ENCODE data around the gene FAR1. TPM values are rescaled to one million over a fixed set of nuclear protein-coding genes. Genes with fewer than 3 reads are reported as not detected.

FAR1 gene
- total RNA-seq, 1 donor from 2014 or later, result 58.0 TPM

- no peak overlapping the region for H3K4me3 Mint-ChIP-seq (ENCODE audit: low read depth)
- no peaks in the 10 kb centered on the region for H3K27me3 Mint-ChIP-seq
- no peak overlapping the region for H3K27ac Mint-ChIP-seq
- H3K36me3 Mint-ChIP-seq (ENCODE audit: insufficient read depth), result peaks cover 19% of the 10 kb centered on the region
- TF ChIP-seq CTCF (IDR thresholded peaks at IDR 0.05; ENCODE audit: unreplicated experiment), result no peak
- no peaks in the 10 kb centered on the region for H3K9me3 Mint-ChIP-seq (ENCODE audit: low read depth)
- no peaks in the 10 kb centered on the region for H3K4me1 Mint-ChIP-seq (ENCODE audit: low read depth)
- no peak for DNase-seq (ENCODE audit: low spot score, unreplicated experiment)
Measured at GRCh38 chr11:13713982-13714381, 45.5 kb downstream of the FAR1 start.

GRCh38 chr11:13717331-13717730 is 48.9 kb downstream of the FAR1 start:
- Mint-ChIP-seq H3K4me3 (ENCODE audit: low read depth) (no peak overlapping the region), H3K4me1 (ENCODE audit: low read depth) (no peaks in the 10 kb centered on the region), H3K9me3 (ENCODE audit: low read depth) (no peaks in the 10 kb centered on the region), H3K27ac (no peak overlapping the region), H3K36me3 (ENCODE audit: insufficient read depth) (peaks cover 19% of the 10 kb centered on the region), H3K27me3 (no peaks in the 10 kb centered on the region)
- TF ChIP-seq CTCF (IDR thresholded peaks at IDR 0.05; ENCODE audit: unreplicated experiment), result no peak
- DNase-seq (ENCODE audit: low spot score, unreplicated experiment), result no peak

GRCh38 chr11:13718394-13718793 is 49.9 kb downstream of the FAR1 start:
- Mint-ChIP-seq H3K27ac (no peak overlapping the region), H3K4me1 (ENCODE audit: low read depth) (no peaks in the 10 kb centered on the region), H3K4me3 (ENCODE audit: low read depth) (no peak overlapping the region), H3K9me3 (ENCODE audit: low read depth) (no peaks in the 10 kb centered on the region), H3K27me3 (no peaks in the 10 kb centered on the region), H3K36me3 (ENCODE audit: insufficient read depth) (peaks cover 23% of the 10 kb centered on the region)
- no peak for TF ChIP-seq CTCF (IDR thresholded peaks at IDR 0.05; ENCODE audit: unreplicated experiment)
- DNase-seq (ENCODE audit: low spot score, unreplicated experiment), result no peak

GRCh38 chr11:13720940-13721339 is 52.5 kb downstream of the FAR1 start:
- H3K36me3 Mint-ChIP-seq (ENCODE audit: insufficient read depth), result peaks cover 18% of the 10 kb centered on the region
- DNase-seq (ENCODE audit: low spot score, unreplicated experiment), result no peak
- H3K9me3 Mint-ChIP-seq (ENCODE audit: low read depth), result no peaks in the 10 kb centered on the region
- no peak overlapping the region for H3K4me3 Mint-ChIP-seq (ENCODE audit: low read depth)
- H3K27me3 Mint-ChIP-seq, result no peaks in the 10 kb centered on the region
- H3K4me1 Mint-ChIP-seq (ENCODE audit: low read depth), result no peaks in the 10 kb centered on the region
- H3K27ac Mint-ChIP-seq, result no peak overlapping the region
- TF ChIP-seq CTCF (IDR thresholded peaks at IDR 0.05; ENCODE audit: unreplicated experiment), result no peak

GRCh38 chr11:13721760-13722159 is 53.3 kb downstream of the FAR1 start:
- TF ChIP-seq CTCF (IDR thresholded peaks at IDR 0.05; ENCODE audit: unreplicated experiment), result no peak
- Mint-ChIP-seq H3K4me1 (ENCODE audit: low read depth) (no peaks in the 10 kb centered on the region), H3K4me3 (ENCODE audit: low read depth) (no peak overlapping the region), H3K27ac (no peak overlapping the region), H3K9me3 (ENCODE audit: low read depth) (no peaks in the 10 kb centered on the region), H3K36me3 (ENCODE audit: insufficient read depth) (peaks cover 19% of the 10 kb centered on the region), H3K27me3 (no peaks in the 10 kb centered on the region)
- no peak for DNase-seq (ENCODE audit: low spot score, unreplicated experiment)
